Erythroblast (primary cell): ENCODE measurements around the gene GSC2.

ENCODE experiments used
- GATA1 ChIP-seq: IDR thresholded peaks from 2 replicates; pipeline ENCODE4 v1.6.1; 2011; ENCODE audit warnings: low read depth, mild to moderate bottlenecking, control low read depth, low read length, moderate library complexity
- POLR2A ChIP-seq: IDR thresholded peaks from 2 replicates; pipeline ENCODE4 v1.6.1; 2011; ENCODE audit warnings: mild to moderate bottlenecking, low read length

DNA sequence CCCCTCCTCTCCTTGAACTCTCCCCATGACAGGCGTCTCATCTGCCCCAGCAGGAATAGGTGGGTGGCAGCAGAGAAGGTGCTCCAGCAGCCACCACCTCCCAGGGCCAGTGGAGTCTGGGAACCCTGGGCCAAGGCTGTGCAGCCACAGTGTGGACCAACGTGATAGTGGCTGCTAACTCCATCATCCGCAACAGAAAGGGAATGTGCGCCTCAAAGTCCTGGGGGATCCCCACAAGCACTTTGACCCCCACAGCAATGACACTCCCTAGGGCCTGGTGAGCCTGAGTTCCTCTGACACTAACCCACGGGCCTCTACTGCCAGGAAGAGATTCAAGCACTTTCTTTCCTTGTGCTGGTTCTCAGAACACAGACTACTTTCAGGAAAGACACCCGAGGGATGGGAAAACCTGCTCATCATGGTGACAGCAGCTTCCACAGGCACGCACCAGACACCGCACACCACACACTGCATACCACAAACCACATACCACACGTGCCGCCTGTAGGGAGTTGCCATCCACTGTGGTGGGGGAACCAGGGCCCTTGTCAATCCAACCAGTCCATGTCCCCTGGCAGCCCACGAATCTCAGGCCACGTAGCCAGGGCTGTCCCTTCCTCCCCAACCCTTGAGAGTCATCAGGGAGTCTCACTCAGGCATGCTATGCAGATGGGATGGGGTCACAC is 31.8 kb upstream of the GSC2 start:
- TF ChIP-seq POLR2A = no peak
- no peak for TF ChIP-seq GATA1
